GM13976 (cell line): ENCODE measurements around the gene ACTR1B.

Source experiments
- DNase-seq: peaks from one replicate; pipeline ENCODE4 v3.0.0; 2012; ENCODE audit warnings: low spot score
- CTCF ChIP-seq: IDR thresholded peaks from 2 replicates; pipeline ENCODE4 v1.5.1; 2012; ENCODE audit warnings: borderline replicate concordance, mild to moderate bottlenecking; ENCODE audit not compliant: insufficient read depth; ENCODE audit errors: extremely low read depth, missing control alignments, control extremely low read depth
- in situ Hi-C: fragments of 300-500 bp; cut with MboI; formaldehyde crosslinking; loops from one replicate; pipeline ENCODE4 v1.12.0; 2022; ENCODE audit warnings: low sequenced_read_pairs, mixed read lengths, inconsistent platforms; ENCODE audit not compliant: unreplicated experiment

ACTR1B gene

GRCh38 chr2:97706708-97707345, 43.0 kb upstream of the ACTR1B start:
- in situ Hi-C loops: loop anchor here (10.0 kb wide), 1 partner anchor 678 kb away; no protein-coding TSS in a partner anchor
- DNase-seq: no peak
- TF ChIP-seq CTCF: no peak

GRCh38 chr2:97706112-97706511, 42.3 kb upstream of the ACTR1B start:
- in situ Hi-C loops: loop anchor here (10.0 kb wide), 1 partner anchor 679 kb away; no protein-coding TSS in a partner anchor
- DNase-seq: no peak
- TF ChIP-seq CTCF: no peak

GRCh38 chr2:97704989-97705388, 41.1 kb upstream of the ACTR1B start:
- TF ChIP-seq CTCF: no peak
- in situ Hi-C loops: loop anchor here (10.0 kb wide), 1 partner anchor 680 kb away; no protein-coding TSS in a partner anchor
- no peak for DNase-seq

GRCh38 chr2:97703741-97704140, 39.9 kb upstream of the ACTR1B start:
- no peak for TF ChIP-seq CTCF
- DNase-seq: no peak
- in situ Hi-C loops: loop anchor here (10.0 kb wide), 1 partner anchor 681 kb away; no protein-coding TSS in a partner anchor

- in situ Hi-C loops: loop anchor here (10.0 kb wide), 1 partner anchor 682 kb away; no protein-coding TSS in a partner anchor
- DNase-seq: no peak
- no peak for TF ChIP-seq CTCF
These were observed 39.1 kb upstream of the ACTR1B start for GRCh38 chr2:97702731-97703470.

GRCh38 chr2:97701851-97702465, 38.1 kb upstream of the ACTR1B start:
- in situ Hi-C loops: loop anchor here (10.0 kb wide), 1 partner anchor 683 kb away; no protein-coding TSS in a partner anchor
- TF ChIP-seq CTCF: no peak
- no peak for DNase-seq
